Fibroblast of skin of abdomen (primary cell): ENCODE results near the gene CRTAP. TPM values are rescaled to one million over a fixed set of nuclear protein-coding genes. Genes with fewer than 3 reads are reported as not detected.
"Not testable (repeated sequence)": the region's sequence is repeated elsewhere in the genome, so short reads cannot be mapped to it uniquely, and the experiment has no call there.

Experiments used
- DNase-seq: peaks from one replicate; pipeline ENCODE4 v3.0.0-alpha.2; 2013
- polyA plus RNA-seq, 2 experiments: library from polyadenylated mRNA; unstranded; fragments of 120-200 nt; gene quantifications; one replicate each; pipeline ENCODE4 v1.2.1, GENCODE V29; 2013; ENCODE audit not compliant: insufficient read length in 2 of 2

Gene CRTAP
- polyA plus RNA-seq (2013, experiment 1 of 2; ENCODE audit: insufficient read length), result 290 TPM
- polyA plus RNA-seq (2013, experiment 2 of 2; ENCODE audit: insufficient read length), result 292 TPM

GRCh38 chr3:33113772-33114621 is at the start of gene CRTAP:
Gene CRTAP (plus strand): TSS chr3:33114014. CDS start chr3:33114078, 64 bp downstream.
- peak; percentile 95 for DNase-seq

- DNase-seq, result no peak
Observed at GRCh38 chr3:33064929-33065328, 48.9 kb upstream of the CRTAP start.

GRCh38 chr3:33067484-33067883 is 46.3 kb upstream of the CRTAP start:
- peak; percentile 61 for DNase-seq

GRCh38 chr3:33069862-33070261 is 44.0 kb upstream of the CRTAP start:
- peak; percentile 40 for DNase-seq

GRCh38 chr3:33071181-33071580 is 42.6 kb upstream of the CRTAP start:
- no peak for DNase-seq

GRCh38 chr3:33071946-33072345 is 41.9 kb upstream of the CRTAP start:
- DNase-seq, result no peak

GRCh38 chr3:33074217-33075067 is 39.4 kb upstream of the CRTAP start:
- peak; percentile 65 for DNase-seq

- peak; percentile 75 for DNase-seq
Observed at GRCh38 chr3:33075995-33076394, 37.8 kb upstream of the CRTAP start.

- no peak for DNase-seq
Observed at GRCh38 chr3:33076952-33077351, 36.9 kb upstream of the CRTAP start.

- no peak for DNase-seq
Observed at GRCh38 chr3:33077976-33078375, 35.8 kb upstream of the CRTAP start.

- DNase-seq, result not testable (repeated sequence)
Observed at GRCh38 chr3:33079813-33080212, 34.0 kb upstream of the CRTAP start.

- no peak for DNase-seq
Observed at GRCh38 chr3:33081812-33082211, 32.0 kb upstream of the CRTAP start.

GRCh38 chr3:33083958-33084357 is 29.9 kb upstream of the CRTAP start:
- no peak for DNase-seq

GRCh38 chr3:33088691-33089090 is 25.1 kb upstream of the CRTAP start:
- no peak for DNase-seq

- DNase-seq, result no peak
Observed at GRCh38 chr3:33089515-33089914, 24.3 kb upstream of the CRTAP start.

GRCh38 chr3:33091746-33092145 is 22.1 kb upstream of the CRTAP start:
- no peak for DNase-seq

- no peak for DNase-seq
Observed at GRCh38 chr3:33092496-33093254, 21.1 kb upstream of the CRTAP start.

GRCh38 chr3:33093847-33094246 is 20.0 kb upstream of the CRTAP start:
- no peak for DNase-seq

- DNase-seq, result no peak
Observed at GRCh38 chr3:33095436-33095835, 18.4 kb upstream of the CRTAP start.

GRCh38 chr3:33096093-33096868 is 17.5 kb upstream of the CRTAP start:
- DNase-seq, result peak; percentile 24

GRCh38 chr3:33099109-33099645 is 14.6 kb upstream of the CRTAP start:
- no peak for DNase-seq

- no peak for DNase-seq
Observed at GRCh38 chr3:33099701-33100100, 14.1 kb upstream of the CRTAP start.
